ENCODE measurements around the gene CFAP53. TPM values are rescaled to one million over a fixed set of nuclear protein-coding genes. Genes with fewer than 3 reads are reported as not detected.
"Not testable (repeated sequence)": the region's sequence is repeated elsewhere in the genome, so short reads cannot be mapped to it uniquely, and the experiment has no call there.

Gene CFAP53
- total and polyA plus RNA-seq, 4 donors, result 1.5 to 4.8 (median 3.6) TPM

DNA sequence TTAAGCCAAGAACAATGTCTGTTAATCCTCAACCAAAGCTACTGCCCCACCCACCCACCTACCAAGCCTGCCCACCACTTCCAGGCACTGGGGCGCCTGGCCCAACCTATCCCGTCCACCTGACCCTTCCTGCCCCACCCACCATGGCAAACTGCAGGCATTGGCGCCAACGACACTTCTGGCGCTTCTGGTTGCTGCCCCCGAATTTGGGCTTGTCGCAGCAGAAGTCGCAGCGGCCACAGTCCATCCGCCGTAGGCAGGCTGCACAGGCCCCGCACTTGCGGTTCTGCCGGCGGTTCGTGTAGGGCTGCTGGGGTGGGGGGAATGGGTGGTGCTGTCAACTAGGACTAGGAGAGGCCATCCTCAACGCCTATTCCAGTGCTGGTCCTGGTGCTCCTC, 7.7 kb upstream of the CFAP53 start:
- no peak overlapping the region for H3K27ac ChIP-seq (ENCODE audit: low read depth, low read length)
- DNase-seq (ENCODE audit: low read depth in 4 of 6, low spot score in 6 of 6), result no peak
- H3K4me3 ChIP-seq (ENCODE audit: low read depth, low read length), result no peak overlapping the region
- H3K27me3 ChIP-seq (ENCODE audit: control insufficient read depth, insufficient read depth, low read length), result no peaks in the 10 kb centered on the region
- peaks cover 69% of the 10 kb centered on the region for H3K36me3 ChIP-seq (ENCODE audit: control insufficient read depth, insufficient read depth, low read length)
- WGBS (ENCODE audit: insufficient coverage), result 96% methylated on average over 15 of the region's 17 CpGs
- H3K4me1 ChIP-seq (ENCODE audit: control insufficient read depth, insufficient read depth, low read length), result no peaks in the 10 kb centered on the region
- H3K9me3 ChIP-seq (ENCODE audit: control insufficient read depth, insufficient read depth, low read length), result no peaks in the 10 kb centered on the region

DNA sequence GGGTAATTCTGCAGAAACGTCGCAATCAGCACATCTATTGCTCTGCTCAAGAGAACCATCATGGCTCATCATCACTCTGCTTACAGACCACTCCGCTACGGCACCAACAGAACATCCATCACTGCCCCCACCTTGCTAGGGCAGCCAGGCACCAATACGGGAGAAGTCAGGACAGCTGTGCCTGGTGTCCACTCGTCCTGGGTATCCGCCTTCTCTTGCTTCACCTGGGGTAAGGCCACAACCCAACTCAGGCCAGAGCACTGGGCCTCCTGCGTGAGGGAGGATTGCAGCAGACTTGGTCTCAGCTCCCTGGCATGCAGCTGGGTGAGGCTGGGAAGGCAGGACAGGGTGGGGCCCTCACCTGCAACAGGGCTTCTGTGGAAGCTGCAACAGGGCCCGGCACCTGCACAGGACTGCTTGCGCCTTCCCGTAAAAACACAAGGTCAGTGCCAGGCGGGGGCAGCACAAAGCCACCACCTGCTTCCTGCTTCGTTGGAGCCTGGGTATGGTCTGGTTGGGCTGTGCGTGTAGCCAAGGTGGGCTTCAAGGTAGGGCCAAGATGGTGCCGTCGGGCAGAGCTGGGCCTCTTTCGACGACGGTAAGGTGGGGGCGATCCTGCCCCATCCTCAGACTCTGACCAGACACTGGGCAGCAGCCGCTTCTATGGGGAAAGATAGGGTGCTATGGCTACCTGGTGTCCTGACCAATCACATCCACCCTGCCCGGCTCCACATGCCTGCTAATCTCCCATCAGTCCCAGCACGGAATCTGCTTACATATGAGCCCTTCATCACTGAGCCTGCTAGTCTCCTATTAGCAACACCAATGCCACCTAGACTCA, 7.1 kb upstream of the CFAP53 start:
- Histone ChIP-seq H3K27me3 (ENCODE audit: control insufficient read depth, insufficient read depth, low read length) (no peaks in the 10 kb centered on the region), H3K4me3 (ENCODE audit: low read depth, low read length) (no peak overlapping the region), H3K9me3 (ENCODE audit: control insufficient read depth, insufficient read depth, low read length) (no peaks in the 10 kb centered on the region), H3K36me3 (ENCODE audit: control insufficient read depth, insufficient read depth, low read length) (peaks cover 71% of the 10 kb centered on the region), H3K27ac (ENCODE audit: low read depth, low read length) (no peak overlapping the region), H3K4me1 (ENCODE audit: control insufficient read depth, insufficient read depth, low read length) (peaks cover 1% of the 10 kb centered on the region)
- DNase-seq (ENCODE audit: low read depth in 4 of 6, low spot score in 6 of 6), result no peak
- 95% methylated on average over 19 of the region's 23 CpGs for WGBS (ENCODE audit: insufficient coverage)

DNA sequence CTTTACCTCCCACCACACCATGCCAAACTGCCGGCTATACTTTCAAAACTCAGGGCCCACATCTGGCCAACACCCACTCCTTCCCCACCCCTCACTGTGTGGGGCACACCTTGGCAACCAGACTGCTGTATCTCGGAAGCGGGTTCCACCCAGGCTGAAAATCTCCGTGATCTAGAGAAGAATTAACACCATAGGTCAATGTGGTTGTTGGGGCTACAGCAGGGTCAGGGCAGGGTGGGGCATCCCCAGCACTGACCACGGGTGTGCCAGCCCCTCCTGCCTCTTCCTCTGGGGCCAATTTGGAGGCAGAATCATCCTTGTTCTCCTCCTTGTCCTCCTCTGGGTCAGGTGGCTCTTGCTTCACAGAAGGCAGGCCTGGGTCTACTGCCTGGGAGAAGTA, 6.3 kb upstream of the CFAP53 start:
- peaks cover 76% of the 10 kb centered on the region for H3K36me3 ChIP-seq (ENCODE audit: control insufficient read depth, insufficient read depth, low read length)
- WGBS (ENCODE audit: insufficient coverage), result 84% methylated on average over 4 of the region's 5 CpGs
- no peak overlapping the region for H3K4me3 ChIP-seq (ENCODE audit: low read depth, low read length)
- H3K27me3 ChIP-seq (ENCODE audit: control insufficient read depth, insufficient read depth, low read length), result no peaks in the 10 kb centered on the region
- H3K4me1 ChIP-seq (ENCODE audit: control insufficient read depth, insufficient read depth, low read length), result peaks cover 7% of the 10 kb centered on the region
- no peak for DNase-seq (ENCODE audit: low read depth in 4 of 6, low spot score in 6 of 6)
- H3K27ac ChIP-seq (ENCODE audit: low read depth, low read length), result no peak overlapping the region
- H3K9me3 ChIP-seq (ENCODE audit: control insufficient read depth, insufficient read depth, low read length), result no peaks in the 10 kb centered on the region

DNA sequence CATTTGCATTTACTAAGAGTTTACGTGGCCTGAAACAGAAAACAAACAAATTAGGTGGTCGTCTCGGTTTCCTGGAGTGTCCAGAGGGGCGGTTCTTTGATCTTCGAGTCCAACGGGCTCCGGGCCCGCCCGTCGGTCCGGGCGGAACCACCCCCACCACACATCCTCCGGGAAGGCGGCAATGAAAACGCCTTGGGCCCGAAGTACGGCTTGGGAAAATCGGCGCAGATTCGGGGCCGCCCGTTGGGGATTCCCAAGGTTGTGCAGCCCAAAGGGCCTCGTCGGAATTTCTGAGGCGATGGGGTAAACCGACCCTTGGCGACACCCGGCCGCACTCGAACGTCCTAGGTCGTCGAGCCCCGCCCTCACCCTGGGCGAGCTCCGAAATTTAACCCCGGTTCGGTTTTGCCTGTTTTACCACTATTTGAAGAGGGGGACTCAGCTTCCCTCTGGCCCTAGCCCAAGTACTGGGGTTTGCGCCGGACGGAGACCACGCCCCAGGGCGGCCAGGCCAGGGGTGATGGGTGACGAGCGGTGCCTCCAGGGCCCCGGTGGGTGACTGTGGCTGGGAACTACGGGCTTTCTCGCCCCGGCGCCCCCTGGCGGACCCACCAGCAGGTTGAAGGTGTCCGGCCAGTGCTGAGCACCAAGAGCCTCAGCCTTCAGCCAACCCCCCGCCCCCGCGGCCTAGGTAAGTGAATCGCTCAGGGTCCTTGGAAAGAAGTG, 1.9 kb upstream of the CFAP53 start:
- no peaks in the 10 kb centered on the region for H3K9me3 ChIP-seq (ENCODE audit: control insufficient read depth, insufficient read depth, low read length)
- H3K27ac ChIP-seq (ENCODE audit: low read depth, low read length), result peak overlapping the region; percentile 70
- peaks cover 40% of the 10 kb centered on the region for H3K36me3 ChIP-seq (ENCODE audit: control insufficient read depth, insufficient read depth, low read length)
- no peaks in the 10 kb centered on the region for H3K27me3 ChIP-seq (ENCODE audit: control insufficient read depth, insufficient read depth, low read length)
- peak overlapping the region; percentile 51 for H3K4me3 ChIP-seq (ENCODE audit: low read depth, low read length)
- DNase-seq (ENCODE audit: low read depth in 4 of 6, low spot score in 6 of 6), result peak in 2 of 6 donors; percentile 63 to 78
- peaks cover 23% of the 10 kb centered on the region for H3K4me1 ChIP-seq (ENCODE audit: control insufficient read depth, insufficient read depth, low read length)
- 16% methylated on average over 48 of the region's 56 CpGs for WGBS (ENCODE audit: insufficient coverage)

DNA sequence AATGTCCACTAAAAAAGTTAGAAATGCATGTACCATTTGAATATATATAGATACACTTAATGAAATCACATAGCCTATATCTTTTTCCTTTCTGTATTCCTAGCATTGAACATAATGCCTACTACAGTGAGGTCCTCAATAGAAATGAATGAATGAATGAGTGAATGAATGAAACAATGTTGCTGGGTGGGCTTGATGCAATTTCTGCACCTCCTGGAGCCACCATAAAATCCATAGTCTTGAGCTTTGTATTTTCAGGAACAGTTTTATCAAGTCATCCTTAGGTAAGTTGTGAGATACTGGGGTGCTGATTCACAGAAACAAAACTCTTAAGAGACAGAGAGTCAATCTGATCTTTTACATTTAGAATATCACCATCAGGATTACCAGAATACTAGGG, 3.3 kb downstream of the CFAP53 start:
- H3K27ac ChIP-seq (ENCODE audit: low read depth, low read length), result no peak overlapping the region
- DNase-seq (ENCODE audit: low read depth in 4 of 6, low spot score in 6 of 6), result no peak
- peaks cover 1% of the 10 kb centered on the region for H3K9me3 ChIP-seq (ENCODE audit: control insufficient read depth, insufficient read depth, low read length)
- no peak overlapping the region for H3K4me3 ChIP-seq (ENCODE audit: low read depth, low read length)
- H3K36me3 ChIP-seq (ENCODE audit: control insufficient read depth, insufficient read depth, low read length), result peaks cover 5% of the 10 kb centered on the region
- H3K27me3 ChIP-seq (ENCODE audit: control insufficient read depth, insufficient read depth, low read length), result no peaks in the 10 kb centered on the region
- H3K4me1 ChIP-seq (ENCODE audit: control insufficient read depth, insufficient read depth, low read length), result peaks cover 18% of the 10 kb centered on the region

DNA sequence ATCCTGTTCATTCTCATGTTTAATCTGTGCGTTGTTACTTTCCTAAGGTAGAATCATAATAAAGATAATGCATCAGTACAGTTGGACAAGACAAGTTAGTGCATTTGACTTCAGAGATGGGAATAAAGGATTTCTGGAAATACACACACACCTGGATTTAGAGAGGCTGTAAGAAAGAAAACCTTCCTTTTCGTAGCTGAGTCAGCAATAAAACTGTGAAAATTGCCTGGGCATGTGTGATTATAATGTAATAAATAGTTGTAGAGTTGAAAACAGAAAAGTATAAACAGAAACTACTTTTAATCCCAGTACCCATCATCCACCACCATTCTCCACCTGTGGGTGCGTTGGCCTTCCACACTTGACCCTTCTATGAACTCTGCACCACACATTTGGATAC, 15.4 kb downstream of the CFAP53 start:
- DNase-seq (ENCODE audit: low read depth in 4 of 6, low spot score in 6 of 6), result no peak
- Histone ChIP-seq H3K27me3 (ENCODE audit: control insufficient read depth, insufficient read depth, low read length) (no peaks in the 10 kb centered on the region), H3K4me3 (ENCODE audit: low read depth, low read length) (no peak overlapping the region), H3K4me1 (ENCODE audit: control insufficient read depth, insufficient read depth, low read length) (no peaks in the 10 kb centered on the region), H3K36me3 (ENCODE audit: control insufficient read depth, insufficient read depth, low read length) (no peaks in the 10 kb centered on the region), H3K27ac (ENCODE audit: low read depth, low read length) (no peak overlapping the region), H3K9me3 (ENCODE audit: control insufficient read depth, insufficient read depth, low read length) (no peaks in the 10 kb centered on the region)
- 100% methylated on average over 1 of the region's 3 CpGs for WGBS (ENCODE audit: insufficient coverage)

DNA sequence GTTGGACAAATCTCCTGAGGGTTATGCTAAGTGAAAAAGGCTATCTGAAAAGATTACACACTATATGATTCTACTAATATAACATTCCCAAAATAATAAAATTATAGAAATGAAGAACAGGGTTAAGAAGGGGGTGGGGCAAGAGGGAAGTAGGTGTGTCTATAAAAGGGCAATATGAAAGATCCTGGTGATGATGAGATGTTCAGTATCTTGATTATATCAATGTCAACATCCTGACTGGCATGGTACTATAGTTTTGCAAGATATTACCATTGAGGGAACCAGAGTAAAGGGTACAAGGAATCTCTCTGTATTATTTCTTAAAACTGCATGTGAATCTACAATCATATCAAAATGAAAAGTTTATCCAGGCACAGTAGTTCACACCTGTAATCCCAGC, 16.7 kb downstream of the CFAP53 start:
- DNase-seq (ENCODE audit: low read depth in 4 of 6, low spot score in 6 of 6), result no peak
- no peak overlapping the region for H3K4me3 ChIP-seq (ENCODE audit: low read depth, low read length)
- no peak overlapping the region for H3K27ac ChIP-seq (ENCODE audit: low read depth, low read length)
- H3K4me1 ChIP-seq (ENCODE audit: control insufficient read depth, insufficient read depth, low read length), result no peaks in the 10 kb centered on the region
- no peaks in the 10 kb centered on the region for H3K27me3 ChIP-seq (ENCODE audit: control insufficient read depth, insufficient read depth, low read length)
- no peaks in the 10 kb centered on the region for H3K36me3 ChIP-seq (ENCODE audit: control insufficient read depth, insufficient read depth, low read length)
- no peaks in the 10 kb centered on the region for H3K9me3 ChIP-seq (ENCODE audit: control insufficient read depth, insufficient read depth, low read length)

DNA sequence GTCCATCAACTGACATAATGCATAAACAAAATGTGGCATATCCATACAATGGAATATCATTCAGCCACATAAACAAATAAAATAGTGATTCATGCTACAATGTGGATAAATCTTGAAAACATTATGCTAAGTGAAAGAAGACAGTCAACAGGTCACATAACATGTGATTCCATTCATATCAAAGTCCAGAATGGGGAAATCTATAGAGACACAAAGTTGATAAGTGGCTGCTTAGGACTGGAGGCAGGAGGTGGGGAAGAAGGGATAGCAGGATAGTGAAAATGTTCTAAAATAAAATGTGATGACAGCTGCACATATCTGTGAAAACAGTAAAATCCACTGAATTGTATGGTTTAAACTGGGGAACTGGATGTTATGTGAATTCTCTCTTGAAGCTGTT, 18.7 kb downstream of the CFAP53 start:
- Histone ChIP-seq H3K27me3 (ENCODE audit: control insufficient read depth, insufficient read depth, low read length) (no peaks in the 10 kb centered on the region), H3K4me3 (ENCODE audit: low read depth, low read length) (no peak overlapping the region), H3K4me1 (ENCODE audit: control insufficient read depth, insufficient read depth, low read length) (no peaks in the 10 kb centered on the region), H3K27ac (ENCODE audit: low read depth, low read length) (no peak overlapping the region), H3K36me3 (ENCODE audit: control insufficient read depth, insufficient read depth, low read length) (no peaks in the 10 kb centered on the region), H3K9me3 (ENCODE audit: control insufficient read depth, insufficient read depth, low read length) (no peaks in the 10 kb centered on the region)
- no peak for DNase-seq (ENCODE audit: low read depth in 4 of 6, low spot score in 6 of 6)

DNA sequence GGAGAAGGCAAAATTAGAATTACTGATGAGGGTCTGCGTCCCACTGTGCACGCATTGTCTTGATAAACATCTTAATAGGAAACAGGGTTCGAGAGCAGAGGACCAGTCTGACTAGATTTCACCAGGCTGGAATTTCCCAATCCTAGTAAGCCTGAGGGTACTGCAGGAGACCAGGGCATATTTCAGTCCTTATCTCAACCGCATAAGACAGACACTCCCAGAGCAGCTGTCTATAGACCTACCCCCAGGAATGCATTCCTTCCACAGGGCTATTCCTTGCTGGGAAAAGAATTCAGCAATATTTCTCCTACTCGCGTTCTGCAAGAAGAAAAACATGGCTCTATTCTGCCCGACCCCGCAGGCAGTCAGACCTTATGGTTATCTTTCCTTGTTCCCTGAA, 24.5 kb downstream of the CFAP53 start:
- not testable (repeated sequence) for H3K9me3 ChIP-seq (ENCODE audit: control insufficient read depth, insufficient read depth, low read length); H3K36me3 ChIP-seq (ENCODE audit: control insufficient read depth, insufficient read depth, low read length); H3K27ac ChIP-seq (ENCODE audit: low read depth, low read length); DNase-seq (ENCODE audit: low read depth in 4 of 6, low spot score in 6 of 6); H3K4me3 ChIP-seq (ENCODE audit: low read depth, low read length); H3K4me1 ChIP-seq (ENCODE audit: control insufficient read depth, insufficient read depth, low read length); H3K27me3 ChIP-seq (ENCODE audit: control insufficient read depth, insufficient read depth, low read length)
- 70% methylated on average over 5 of the region's 8 CpGs for WGBS (ENCODE audit: insufficient coverage)

DNA sequence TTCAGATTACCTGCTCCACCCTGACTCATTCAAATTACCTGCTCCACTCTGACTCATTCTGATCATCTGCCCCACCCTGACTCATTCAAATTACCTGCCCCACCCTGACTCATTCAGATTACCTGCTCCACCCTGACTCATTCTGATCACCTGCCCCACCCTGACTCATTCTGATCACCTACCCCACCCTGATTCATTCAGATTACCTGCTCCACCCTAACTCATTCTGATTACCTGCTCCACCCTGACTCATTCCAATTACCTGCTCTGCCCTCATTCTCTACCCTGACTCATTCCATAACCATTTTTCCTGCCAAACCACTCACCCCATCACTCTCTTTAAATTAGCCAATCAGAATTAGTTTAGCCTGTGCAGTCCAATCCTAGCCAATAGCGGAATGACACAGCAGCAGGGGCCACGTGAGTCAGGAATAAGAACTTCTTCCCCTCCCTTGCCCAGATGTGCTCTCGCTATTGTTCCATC, 26.2 kb downstream of the CFAP53 start:
- H3K4me1 ChIP-seq (ENCODE audit: control insufficient read depth, insufficient read depth, low read length), result no peaks in the 10 kb centered on the region
- WGBS (ENCODE audit: insufficient coverage), result 84% methylated on average over 2 of the region's 3 CpGs
- H3K9me3 ChIP-seq (ENCODE audit: control insufficient read depth, insufficient read depth, low read length), result no peaks in the 10 kb centered on the region
- DNase-seq (ENCODE audit: low read depth in 4 of 6, low spot score in 6 of 6), result no peak
- H3K4me3 ChIP-seq (ENCODE audit: low read depth, low read length), result no peak overlapping the region
- H3K27ac ChIP-seq (ENCODE audit: low read depth, low read length), result no peak overlapping the region
- H3K36me3 ChIP-seq (ENCODE audit: control insufficient read depth, insufficient read depth, low read length), result no peaks in the 10 kb centered on the region
- no peaks in the 10 kb centered on the region for H3K27me3 ChIP-seq (ENCODE audit: control insufficient read depth, insufficient read depth, low read length)

Measured in spinal cord (tissue), 10 donors.